GM21737 (cell line): ENCODE measurements around the gene CACNA1A.
"Not testable (repeated sequence)": the region's sequence is repeated elsewhere in the genome, so short reads cannot be mapped to it uniquely, and the experiment has no call there.

Source experiments
- ATAC-seq: cut with Tn5 transposase; IDR thresholded peaks from one replicate; pipeline ENCODE4 v1.9.1; 2021; ENCODE audit warnings: mild to moderate bottlenecking, moderate library complexity; ENCODE audit not compliant: unreplicated experiment

Gene CACNA1A

DNA sequence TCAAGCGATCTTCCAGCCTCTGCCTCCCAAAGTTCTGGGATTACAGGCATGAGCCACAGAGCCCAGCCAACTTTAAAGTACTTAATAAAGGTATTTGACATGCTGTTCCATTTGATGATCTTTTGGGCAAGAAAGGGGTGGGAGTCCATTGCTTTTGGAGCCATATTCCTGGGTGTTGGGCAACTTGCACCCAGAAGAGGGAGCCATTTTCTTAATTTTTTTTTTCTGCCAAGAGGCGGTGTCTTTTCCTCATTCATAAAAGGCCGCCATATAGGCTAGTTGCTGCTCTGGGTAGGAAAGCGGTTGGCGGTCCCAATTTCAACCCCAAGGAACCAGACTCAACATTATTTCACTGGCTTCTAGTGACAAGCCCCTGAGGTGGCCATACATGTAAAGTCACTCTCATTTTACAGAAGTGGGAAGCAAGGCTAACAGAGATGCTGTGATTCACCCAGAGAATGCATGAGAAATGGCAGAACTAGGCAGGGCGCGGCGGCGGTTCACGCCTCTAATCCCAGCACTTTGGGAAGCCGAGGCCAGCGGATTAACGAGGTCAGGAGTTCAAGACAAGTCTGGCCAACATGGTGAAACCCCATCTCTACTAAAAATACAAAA lies 139.6 kb downstream of the CACNA1A start:
- no peak for ATAC-seq

DNA sequence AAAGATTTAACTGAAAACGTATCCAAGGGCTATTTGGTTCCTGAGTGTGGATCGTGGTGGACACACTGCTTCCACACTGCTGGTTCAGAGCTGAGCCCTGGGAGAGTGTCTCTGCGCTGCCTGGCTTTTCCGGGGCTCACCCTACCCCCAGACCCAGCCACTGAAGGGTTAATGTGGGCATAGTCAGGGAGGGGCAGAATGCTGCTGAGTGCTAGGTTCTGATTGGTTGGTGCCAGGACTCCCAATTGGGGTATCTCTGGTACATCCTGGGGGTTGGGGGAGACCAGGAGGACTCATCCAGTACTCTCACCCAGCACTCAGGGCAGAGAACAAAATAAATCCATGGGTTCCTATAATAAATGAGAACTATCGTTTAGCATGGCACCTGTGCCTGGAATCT lies 142.3 kb downstream of the CACNA1A start:
- no peak for ATAC-seq

DNA sequence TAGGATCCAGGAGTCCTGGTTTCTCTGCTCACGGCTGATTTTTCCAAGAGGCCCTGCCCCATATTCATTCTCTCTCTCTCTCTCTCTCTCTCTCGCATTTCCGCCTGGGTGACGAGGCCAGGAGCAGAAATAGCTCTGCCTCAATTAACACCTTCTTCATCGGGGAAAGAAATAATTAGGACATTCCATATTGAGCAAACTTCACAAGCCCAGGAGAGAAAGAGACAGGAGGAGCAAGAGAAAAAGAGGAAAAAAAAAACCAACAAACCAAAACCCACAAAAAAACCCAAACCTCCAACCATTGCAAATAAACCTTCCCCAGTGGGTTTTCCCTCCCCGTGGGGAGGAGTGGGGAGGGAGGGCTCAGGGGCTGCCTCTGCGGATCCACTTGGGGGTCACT lies 143.0 kb downstream of the CACNA1A start:
- ATAC-seq: no peak

DNA sequence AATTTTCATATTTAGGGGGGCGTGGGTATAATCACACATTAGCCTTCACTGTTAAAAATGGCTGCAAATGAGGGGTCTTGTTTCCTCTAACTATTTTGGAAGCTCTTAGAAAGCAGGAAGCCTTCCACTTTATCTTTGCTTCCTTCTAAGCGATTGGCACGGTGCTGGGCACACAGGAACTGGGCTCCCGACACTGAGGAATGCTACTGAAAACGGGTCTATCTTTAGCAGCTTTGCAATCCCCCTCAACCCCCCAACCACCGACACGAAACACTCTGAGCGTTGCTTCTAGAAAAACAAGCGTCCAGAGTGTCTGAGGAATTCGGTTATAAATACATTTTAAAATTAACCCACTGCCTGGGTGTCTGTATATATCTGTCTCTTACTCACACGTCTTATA lies 143.6 kb downstream of the CACNA1A start:
- no peak for ATAC-seq

DNA sequence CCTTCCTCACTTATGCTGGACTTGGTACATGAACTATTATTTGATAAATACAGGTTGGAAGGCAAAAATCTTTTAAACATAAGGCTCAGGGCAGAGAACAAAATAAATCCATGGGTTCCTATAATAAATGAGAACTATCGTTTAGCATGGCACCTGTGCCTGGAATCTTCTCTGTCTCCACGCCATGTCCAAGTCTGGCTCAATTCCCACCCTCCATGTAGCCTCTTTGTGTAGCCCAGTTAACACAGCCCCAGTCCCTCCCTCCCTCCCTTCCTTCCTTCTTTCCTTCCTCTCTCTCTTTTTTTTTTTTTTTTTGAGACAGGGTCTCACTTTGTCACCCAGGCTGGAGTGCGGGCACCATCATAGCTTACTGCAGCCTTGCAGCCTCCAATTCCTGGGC lies 144.6 kb downstream of the CACNA1A start:
- not testable (repeated sequence) for ATAC-seq

DNA sequence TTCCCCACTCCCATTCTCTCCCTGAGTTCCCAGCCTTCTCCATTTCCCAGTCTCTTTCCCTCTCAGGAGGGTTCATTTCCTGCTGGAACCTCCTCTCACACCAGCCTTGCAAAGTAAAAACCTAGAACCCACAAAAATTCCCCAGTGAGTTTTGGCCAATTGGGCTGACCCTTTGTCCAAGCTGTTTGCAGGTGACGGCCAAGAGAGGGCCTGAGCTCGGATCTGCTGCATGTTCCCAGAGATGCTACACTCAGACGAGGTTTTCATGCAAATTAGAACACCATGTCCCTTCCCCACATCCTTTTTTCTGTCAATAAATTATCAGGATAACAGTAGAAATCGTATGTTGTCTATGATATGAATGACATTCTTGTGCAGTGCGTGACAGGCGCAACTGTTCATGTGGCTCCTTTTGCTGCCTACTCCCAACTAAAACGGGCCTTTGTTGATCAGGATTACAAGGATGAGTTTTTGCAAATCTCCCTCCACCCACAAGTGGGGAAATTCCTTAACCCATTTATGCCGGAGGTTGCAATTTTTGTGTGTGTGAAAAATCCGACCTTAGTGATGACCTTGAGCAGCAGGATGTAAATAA lies 149.5 kb downstream of the CACNA1A start:
- ATAC-seq: no peak

DNA sequence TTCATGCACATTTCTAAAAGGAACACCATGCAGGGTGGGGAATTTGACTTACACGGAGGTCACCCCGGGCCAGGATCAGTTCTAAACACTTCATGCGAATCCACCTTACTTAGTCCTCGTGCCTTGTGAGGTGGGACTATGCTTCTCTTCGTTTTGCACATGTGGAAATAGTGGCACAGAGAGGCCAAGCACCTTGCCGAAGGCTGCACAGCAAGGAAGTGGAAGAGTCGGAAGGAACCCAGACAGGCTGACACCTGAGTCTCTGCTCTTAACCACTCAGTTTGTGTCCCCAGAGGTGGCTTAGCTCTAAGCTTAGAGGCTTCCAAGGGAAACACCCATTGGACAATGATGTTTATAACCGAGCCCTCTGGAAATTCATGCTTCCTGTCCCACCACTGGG lies 150.1 kb downstream of the CACNA1A start:
- ATAC-seq: no peak

DNA sequence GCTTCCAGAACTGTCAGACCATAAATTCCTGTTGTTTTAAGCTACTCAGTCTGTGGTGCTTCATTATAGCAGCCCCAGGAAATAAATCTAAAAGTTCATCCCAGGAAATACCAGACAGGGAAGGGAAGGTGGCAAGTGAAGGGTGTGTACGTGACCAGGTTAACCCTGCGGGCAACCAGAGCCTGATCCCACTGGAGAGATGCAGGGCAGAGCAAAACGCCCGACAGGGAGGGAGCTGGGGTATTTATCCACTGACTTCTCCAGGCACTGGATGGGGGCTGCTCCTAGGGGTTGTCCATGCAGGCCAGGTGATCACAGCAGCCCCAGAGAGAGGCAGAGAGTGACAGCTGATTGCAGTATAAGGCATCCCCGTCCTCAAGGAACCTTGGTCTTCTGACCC lies 150.9 kb downstream of the CACNA1A start:
- no peak for ATAC-seq

DNA sequence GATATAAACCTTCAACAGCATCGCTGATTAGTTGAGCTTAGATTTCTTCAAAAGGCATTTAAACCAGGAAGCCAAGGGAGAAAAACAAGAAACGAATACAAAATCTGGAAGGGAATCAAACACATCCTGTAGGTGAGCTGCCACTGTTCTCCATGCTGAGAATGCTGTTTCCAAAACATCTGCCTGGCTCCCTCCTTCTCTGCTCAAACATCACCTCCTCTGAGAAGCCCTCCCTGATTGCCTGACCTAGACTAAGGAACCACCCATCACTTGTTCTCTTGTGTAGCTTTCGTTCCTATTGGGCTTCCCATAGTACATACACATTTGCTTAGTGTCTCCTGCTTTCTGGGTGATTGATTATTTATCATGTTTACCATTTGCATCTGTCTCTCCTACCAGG lies 152.7 kb downstream of the CACNA1A start:
- no peak for ATAC-seq

DNA sequence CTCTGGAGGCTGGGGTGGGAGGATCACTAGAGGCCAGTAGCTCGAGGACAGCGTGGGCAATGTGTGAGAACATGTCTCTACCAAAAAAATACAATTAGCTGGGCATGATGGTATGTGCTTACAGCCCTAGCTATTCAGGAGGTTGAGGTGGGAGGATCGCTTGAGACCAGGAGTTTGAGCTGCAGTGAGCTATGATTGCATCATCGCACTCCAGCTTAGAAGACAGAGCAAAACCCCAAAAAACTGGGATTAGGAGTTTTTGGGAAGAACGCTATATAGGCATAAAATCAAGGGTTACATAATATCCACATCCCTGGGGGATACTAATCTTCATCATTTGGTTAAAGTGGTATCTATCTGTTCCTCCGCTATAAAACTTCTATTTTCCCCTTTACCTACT lies 155.5 kb downstream of the CACNA1A start:
- no peak for ATAC-seq

DNA sequence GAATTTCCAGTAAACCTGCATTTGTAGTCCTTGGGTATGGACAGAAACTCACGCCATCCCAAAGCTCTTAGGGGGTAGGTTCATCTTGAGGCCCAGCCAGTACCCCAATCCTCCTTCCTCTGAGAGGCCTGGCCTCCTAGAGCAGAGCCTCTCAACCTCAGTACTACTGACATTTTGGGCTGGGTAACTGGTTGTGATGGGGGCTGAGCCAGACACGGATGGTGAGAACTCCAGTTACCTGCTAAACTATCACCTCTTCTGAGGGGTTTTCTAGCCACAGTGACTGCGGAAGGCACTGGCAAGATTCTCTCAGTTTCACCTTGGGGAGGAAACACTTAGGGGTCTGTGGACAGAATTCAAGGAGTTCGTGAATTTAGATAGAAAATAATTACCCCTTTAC lies 156.2 kb downstream of the CACNA1A start:
- ATAC-seq: no peak

DNA sequence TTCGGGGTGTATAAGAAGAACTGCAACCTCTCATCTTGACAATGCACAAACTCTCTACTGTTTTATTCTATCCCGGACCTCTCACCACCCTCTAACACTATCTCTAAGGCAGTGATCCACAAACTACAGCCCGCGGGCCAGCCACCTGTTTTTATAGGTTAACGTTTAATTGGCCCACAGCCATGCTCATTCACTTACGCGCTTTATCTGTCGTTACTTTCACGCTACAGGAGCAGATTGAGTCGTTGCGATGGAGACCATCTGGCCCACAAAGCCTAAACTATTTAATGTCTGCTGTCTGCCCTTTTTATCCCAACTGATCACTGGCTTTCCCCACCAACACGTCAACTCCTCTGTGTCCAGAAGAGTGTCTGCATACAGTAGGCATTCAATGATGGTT lies 158.9 kb downstream of the CACNA1A start:
- no peak for ATAC-seq

DNA sequence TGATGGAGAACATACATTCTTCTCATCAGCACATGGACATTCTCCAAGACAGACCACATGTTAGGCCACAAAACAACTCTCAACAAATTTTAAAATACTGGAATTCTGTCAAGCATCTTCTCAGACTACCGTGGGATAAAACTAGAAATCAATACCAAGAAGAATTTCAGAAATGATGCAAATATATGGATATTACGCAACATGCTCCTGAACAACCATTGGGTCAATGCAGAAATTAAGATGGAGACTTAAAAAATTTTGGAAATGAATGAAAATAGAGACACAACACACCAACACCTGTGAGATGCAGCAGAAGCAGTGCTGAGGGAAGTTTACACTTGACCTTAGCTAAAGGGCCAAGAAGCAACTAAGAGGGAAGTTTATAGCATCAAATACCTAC lies 162.8 kb downstream of the CACNA1A start:
- no peak for ATAC-seq

DNA sequence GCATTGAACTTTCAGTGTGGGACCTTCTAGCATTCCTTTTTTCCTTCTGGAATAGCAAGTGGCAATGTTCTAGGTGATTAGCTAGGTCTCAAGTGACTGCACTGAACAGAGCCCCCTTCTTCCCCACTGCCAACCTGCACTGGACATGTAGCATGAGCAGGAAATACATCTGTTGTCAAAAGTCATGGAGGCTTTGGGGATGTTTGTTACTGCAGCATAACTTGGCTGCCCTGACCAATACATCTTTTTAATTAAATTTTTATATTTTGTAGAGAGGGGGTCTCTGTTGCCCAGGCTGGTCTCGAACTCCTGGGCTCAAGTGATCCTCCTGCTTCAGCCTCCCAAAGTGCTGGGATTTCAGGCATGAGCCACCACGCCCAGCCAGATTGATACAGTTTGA lies 163.6 kb downstream of the CACNA1A start:
- no peak for ATAC-seq

DNA sequence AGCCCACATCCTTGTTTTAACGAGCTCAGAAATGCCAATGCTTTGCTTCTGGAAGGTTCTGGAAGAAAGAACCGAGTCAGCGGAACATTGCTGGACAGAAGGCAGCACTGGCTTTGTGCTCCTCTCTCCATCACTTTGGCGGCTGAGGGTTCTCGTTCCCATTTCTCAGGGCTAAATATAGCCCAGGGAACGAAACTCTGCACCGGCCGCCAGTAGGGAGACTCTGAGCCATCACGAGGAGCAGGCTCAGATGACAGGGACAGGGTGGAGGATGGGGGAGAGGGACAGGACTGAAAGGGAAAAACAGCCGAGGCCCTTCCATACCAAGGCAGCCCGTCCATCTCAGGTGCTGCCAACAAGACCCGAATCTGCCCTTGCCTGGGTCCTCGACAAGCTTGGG lies 166.4 kb downstream of the CACNA1A start:
- no peak for ATAC-seq

DNA sequence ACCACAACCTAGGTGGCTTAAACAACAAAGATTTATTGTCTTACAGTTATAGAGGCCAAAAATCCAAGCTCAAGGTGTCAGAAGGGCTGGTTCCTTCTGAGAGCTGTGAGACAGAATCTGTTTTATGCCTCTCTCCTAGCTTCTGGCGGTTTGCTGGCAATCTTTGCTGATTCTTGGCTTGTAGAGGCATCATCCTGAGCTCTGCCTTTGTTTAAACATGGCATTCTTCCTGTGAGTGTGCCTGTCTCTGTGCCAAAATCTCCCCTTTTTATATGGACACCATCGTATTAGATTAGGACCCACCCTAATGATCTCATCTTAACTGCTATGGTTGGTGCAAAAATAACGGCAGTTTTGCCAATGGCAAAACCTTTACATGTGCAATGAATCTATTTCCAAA lies 169.1 kb downstream of the CACNA1A start:
- ATAC-seq: no peak

DNA sequence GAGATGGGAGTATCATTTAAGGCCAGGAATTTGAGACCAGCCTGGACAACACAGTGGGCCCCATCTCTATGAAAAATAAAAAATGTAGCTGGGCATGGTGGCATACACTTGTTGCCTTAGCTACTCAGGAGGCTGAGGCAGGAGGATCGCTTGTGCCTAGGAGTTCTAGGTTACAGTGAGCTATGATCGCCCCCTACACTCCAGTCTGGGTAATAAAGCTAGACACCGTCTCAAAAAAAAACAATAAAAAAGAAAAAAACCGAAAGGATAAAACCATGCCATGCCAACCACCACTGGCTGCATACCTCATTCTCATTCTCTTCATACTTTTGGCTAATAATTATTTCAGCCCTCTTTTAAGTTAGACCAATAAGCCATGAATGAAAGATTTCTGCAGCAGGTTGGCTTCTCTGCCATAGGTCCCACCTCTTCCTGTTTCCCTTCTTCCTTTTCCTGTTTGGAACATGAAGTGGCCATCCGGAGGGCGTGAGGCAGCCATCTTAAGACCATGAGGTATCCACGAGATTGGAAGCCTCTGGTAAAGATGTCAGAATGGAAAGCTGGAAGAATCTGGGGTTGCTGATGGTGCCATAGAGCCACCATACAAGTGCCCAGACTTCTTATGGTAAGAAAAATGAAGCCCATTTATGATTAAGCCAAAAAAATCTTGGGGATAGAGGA lies 171.3 kb downstream of the CACNA1A start:
- ATAC-seq: no peak

DNA sequence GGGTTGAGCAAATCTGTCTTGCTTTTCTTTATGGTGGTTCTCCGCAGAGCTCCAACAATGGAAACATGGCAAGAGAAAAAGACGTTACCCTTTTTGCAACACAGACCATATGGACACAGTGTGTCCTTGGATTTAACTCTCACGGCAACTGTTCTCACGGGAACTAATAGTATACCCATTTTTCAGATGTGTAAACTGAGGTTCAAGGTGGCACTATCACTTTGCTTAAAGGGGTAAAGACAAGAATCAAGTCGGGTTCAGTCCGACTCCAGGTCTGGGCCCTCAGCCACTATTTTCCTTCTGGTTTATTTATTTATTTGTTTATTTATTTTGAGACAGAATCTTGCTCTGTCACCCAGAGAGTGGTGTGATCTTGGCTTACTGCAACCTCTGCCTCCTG lies 176.0 kb downstream of the CACNA1A start:
- ATAC-seq: no peak

DNA sequence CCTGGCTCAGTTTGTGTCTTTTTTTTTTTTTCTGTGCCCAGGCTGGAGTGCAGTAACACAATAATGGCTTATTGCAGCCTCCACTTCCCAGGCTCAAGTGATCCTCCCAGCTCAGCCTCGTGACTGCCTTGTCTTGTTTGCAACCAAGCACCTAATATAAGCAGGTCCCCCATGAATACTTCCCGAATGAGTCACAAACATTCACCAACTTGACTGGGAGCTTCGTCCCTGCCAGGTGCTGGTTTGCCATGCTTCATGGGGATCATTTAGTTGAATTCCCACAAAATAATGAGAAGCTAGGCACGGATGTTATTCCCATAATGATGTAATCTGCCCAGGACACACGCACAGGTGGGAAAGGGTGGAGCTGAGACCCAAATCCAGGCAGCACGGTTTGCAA lies 176.5 kb downstream of the CACNA1A start:
- ATAC-seq: no peak

DNA sequence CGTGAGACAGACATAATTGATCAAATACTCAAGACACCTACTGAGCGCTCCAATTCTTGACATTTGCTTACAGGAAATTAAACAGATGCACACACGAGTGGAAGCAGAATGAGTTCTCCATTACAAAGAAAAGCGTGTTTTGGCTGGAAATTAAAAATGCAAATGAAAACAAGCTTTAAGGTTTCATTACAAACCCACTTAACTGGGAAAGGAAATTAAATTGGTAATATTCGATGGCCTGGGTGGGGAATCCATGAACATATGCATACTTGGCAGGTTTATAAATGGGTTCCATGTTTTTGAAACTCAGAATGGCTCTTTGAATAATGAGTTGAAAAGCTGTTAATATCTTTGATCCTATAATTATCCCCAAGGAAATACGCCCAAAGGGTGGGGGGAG lies 178.0 kb downstream of the CACNA1A start:
- no peak for ATAC-seq

DNA sequence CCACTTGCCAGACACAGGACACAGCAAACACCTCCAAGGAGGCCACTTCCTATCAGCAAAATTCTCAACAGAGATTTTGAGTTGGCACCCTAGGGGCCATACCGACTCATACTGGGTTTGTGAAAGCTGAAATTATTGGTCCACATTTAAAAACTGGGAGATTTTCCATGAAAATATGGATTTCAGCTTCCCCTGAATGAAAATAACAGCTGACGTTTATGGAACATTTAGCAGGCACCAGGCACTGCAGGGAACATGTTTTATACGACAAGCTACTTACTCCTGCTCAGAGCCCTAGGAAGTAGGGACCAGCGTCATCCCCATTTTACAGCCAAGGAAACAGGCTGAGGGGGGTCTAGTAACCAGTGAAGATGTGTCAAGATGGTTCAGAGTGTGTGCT lies 186.8 kb downstream of the CACNA1A start:
- no peak for ATAC-seq

DNA sequence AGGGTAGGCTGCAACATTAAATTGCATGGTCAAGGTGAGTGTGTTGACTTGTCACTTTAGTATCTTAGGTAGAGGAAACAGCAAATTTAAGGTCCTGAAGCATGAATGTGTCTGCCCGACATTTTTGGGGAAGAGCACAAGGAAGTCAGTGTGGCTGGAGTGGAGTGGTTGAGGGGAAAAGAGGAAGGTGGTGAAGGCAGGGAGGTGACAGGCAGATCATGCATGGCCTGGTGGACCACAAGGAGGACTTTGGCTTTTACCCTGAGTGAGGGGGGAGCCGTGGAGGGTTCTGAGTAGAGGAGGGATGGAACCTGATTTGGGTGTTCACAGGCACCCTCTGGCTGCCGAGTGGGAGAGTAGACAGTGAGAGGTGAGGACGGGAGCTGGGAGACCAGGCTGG lies 188.1 kb downstream of the CACNA1A start:
- ATAC-seq: no peak

DNA sequence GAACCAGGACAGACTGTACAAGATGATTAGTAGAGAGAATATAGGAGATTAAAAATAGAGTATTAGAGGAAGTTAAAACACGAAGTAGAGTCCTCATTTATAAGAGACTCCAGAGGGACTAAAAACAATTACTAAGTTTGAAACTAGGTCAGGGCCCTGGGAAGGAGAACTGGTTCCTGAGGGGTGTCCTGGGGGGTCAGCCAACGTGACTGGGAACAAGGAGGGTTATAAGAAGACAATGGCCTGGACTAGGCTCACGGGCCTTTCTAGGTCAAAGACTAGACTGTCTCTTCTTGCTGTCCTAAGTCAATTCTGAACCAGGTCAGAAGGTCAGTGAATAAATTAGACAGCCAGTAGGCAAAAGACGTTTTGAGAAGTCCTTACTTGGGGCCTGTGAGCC lies 190.8 kb downstream of the CACNA1A start:
- ATAC-seq: no peak
